NCI-H1694 (cell line): ENCODE data around the gene RBM39.

Source experiments
- DNase-seq: peaks from one replicate; lab custom pipeline; 2025; lab: John Stamatoyannopoulos, UW

Gene RBM39

DNA sequence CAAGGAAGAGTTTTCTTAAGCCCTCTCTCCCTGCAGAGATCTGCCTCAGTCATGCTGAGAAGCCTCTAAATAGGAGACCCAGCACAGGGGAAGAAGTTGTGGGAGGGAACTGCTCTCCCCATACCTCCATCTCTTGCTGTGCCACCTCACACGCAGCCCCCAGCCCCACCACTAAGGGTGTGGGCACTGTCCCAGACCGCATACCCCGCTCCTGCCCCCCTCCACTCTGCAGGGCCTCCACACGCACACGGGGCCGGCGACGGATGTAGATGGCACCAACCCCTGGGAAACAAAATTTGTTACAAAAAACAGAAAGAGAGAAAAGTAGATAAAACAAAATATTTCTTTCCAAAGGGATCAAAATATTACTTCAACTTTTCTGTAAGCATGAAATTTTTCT, 67.1 kb downstream of the RBM39 start:
- no peak for DNase-seq

- DNase-seq = no peak
Observed at GRCh38 chr20:35673884-35674283, 68.2 kb downstream of the RBM39 start.

DNA sequence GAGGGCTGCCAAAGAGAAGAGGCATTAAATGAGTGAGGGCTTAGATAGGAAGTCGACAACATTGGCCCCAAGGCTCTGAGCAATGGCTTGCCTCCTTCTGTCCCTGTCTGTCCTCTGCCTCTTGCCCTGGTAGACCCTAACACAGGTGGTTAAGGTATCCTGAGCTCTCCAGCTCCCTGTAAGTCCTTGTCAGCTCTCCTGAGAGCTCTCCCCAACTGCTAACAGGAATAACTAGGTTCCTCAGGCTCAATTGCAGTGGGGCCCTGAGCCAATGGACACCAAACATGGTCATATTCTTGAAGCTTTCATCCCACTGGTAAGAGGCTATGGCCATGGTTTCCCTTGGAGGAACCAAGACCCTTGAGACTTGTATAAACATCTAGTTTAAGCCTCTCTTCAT, 72.4 kb downstream of the RBM39 start:
- no peak for DNase-seq

DNA sequence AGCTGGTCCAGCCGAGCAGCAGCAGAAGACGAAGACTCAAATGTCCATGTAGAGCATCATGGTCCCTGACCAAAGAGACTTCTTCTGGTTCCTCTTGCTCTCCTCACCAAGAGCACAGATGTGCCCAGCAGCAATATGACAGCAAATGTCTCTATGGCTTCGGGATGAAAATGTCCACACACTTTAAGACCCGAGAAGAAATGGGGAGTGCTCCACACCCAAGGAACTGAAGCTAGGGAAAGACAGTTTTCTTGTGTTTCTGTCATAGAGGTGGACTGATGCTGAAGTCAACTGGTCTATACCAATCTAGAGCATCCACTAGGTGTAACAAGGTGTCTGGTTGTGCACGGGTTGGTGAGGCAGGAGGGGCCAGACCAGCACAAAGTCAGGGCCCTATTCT, 72.8 kb downstream of the RBM39 start:
- DNase-seq = no peak

- DNase-seq = no peak
Observed at GRCh38 chr20:35665949-35666288, 76.1 kb downstream of the RBM39 start.

DNA sequence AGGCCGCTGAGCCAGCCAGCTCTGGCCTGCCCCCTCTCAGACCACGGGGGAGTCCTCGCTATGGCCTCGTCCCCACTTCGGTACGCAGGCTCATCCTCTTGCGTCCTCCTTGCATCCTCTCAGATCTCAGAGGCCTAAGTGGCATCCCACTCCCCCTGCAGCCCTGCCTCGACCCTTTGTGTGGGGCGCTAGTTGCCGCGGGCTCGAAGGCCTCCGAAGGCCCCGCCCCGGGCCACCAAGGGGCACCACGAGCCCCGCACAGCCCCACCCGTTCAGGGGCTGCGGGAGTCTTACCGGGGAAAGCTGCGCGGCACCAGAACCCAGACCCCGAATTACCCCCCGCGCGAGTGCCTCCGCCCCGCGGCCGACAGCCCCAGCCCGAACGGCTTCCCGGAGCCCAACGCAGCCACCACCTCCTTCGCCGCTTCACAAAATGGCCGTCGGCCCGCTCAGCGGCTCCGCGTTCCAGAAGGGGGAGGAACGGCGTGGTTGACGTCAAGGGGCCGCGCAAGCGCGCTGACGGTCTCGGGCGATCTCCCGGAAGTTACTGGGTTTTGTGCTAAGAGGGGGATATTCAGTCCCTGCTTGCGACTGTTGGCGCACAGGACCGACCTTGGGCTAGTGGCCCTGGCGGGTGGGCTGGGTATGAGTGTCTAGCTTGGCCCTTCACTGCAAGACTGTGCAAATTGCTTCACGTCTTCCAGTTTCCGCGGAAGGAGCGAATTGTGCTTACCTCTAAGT, 77.4 kb downstream of the RBM39 start, which contains the start of the genes CPNE1 and RBM12:
TSS of gene CPNE1 (minus strand) at position 435 of the 741 bp plus-strand sequence. CDS start 31,977 bp downstream, outside the sequence.
TSS of gene RBM12 (minus strand) at position 435 of the 741 bp plus-strand sequence. CDS start 9,578 bp downstream, outside the sequence.
- DNase-seq = peak; percentile 68

DNA sequence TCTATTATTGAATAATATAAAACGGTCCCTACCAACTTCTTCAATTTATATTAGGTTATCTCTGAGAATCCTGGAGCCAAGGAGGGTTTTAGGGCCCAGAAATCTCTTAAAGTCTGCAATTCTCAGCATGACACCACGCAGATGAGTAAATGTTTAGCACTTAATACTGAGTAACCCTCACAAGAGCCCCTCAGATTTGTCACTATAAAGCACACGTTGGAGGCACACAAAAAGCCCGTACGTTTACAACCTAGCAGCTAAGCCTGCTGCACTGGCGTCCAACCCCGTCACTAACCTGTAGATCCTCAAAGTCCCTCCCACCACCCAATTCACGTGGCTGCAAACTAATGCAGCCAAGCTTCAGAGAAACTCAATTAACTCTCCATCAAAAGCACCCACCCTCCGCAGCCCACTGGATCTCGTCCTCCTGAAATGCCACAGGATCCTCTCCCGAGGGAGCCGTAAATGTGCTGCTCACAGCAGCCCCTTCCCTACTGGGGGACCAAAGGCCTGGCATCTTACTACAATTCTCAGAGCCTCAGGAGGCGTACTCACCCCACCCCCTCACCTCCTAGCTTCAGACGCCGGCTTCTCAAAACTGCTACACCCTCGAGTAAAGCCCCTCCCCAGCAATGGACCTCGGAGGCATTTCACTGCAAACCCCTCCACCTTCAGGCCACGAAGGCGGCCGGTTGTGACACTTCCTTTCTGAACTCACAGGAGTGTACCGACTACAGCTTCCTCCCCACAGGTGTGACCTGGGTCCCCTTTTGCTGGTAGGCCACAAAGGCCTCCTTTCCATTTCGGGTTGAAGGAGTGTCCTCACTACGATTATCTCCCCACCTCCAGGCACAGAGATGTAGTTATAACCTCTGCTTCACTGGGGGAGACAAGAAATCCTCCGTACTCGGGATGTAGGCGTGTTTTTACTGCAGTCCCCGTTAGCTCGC, 78.3 kb downstream of the RBM39 start:
- no peak for DNase-seq

- no peak for DNase-seq
Observed at GRCh38 chr20:35662551-35662950, 79.5 kb downstream of the RBM39 start.

DNA sequence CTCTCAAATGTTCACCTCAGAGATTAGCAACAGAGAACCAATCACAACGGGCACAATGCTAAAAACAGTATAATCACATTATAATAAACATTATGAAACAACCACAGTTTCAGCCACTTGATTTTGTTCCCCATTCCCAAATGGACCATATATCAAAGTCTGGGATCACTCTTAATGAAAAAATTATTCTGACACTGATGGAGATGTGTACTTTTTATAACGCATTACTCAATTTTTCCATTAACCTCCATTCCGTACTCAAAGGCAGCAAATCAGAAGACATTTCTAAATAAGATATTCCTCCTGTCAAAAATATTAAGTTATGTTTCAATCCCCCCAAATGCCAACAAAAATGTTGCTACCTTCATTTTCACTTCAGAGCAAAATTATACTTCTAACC, 80.2 kb downstream of the RBM39 start:
- no peak for DNase-seq

- DNase-seq = no peak
Observed at GRCh38 chr20:35661053-35661452, 81.0 kb downstream of the RBM39 start.

- no peak for DNase-seq
Observed at GRCh38 chr20:35660122-35660937, 81.7 kb downstream of the RBM39 start.

- no peak for DNase-seq
Observed at GRCh38 chr20:35657271-35657670, 84.8 kb downstream of the RBM39 start.

DNA sequence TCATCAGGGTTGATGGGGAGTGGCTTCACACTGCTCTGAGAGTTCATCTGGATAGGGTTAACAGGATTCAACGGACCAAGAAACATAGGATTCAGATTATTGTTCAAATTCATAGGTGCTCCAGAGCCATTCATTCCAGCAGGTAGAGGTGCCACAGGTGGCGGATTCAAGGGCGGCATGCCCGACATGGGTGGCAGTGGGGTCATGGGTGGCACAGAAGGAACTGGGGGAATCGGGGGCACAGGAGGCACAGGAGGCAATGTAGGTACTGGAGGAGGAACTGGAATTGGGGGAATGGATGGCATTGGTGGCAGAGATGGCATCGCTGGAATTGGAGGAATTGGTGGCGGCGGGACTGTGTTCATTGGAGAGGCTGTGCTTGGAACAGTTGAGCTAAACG, 87.6 kb downstream of the RBM39 start:
- no peak for DNase-seq

- no peak for DNase-seq
Observed at GRCh38 chr20:35653893-35654292, 88.2 kb downstream of the RBM39 start.
